ENCODE data around the gene TMEM217. TPM values are rescaled to one million over a fixed set of nuclear protein-coding genes. Genes with fewer than 3 reads are reported as not detected.

Gene TMEM217
- total and polyA plus RNA-seq, 2 of the 4 experiments (the other 2 are of a cell fraction): 1.4 to 3.5 TPM

DNA sequence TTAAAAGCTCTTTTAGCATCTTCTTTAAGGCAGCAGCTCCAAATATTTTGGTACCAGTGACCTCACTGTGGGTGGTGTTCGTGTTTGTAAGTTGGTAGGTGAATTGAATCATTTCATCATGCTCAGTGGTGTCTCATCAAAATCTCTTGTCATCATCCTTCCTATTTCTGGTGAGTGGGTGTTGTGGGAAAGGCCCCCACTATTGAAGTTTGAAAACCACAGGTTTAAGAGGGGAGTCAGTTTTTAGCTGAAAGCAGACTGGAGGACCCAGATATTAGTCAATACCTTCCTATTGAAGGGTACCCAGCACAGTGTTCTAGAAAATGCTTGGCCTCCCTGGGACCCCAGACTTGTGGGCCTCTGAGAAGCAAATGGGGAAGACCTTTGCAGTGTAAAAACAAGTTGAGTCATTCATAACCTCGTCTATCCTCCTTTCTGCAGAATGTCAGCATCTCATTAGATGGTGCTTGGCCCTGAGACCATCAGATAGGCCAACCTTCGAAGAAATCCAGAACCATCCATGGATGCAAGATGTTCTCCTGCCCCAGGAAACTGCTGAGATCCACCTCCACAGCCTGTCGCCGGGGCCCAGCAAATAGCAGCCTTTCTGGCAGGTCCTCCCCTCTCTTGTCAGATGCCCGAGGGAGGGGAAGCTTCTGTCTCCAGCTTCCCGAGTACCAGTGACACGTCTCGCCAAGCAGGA lies 84.3 kb downstream of the TMEM217 start:
- in situ Hi-C loops (cut with MboI; ENCODE audit: low sequenced_read_pairs) (loop anchor here (5.0 kb wide), 1 partner anchor 121 kb away; no protein-coding TSS in a partner anchor), dilution Hi-C loops (cut with HindIII; ENCODE audit: low sequenced_read_pairs, unreplicated experiment) (no loop called here), intact Hi-C loops (cut with micrococcal nuclease) (no loop called here)
- H3K18ac ChIP-seq (ENCODE audit: low read depth, low read length): no peak overlapping the region
- no peak for ATAC-seq (ENCODE audit: low read depth)
- H3K27ac ChIP-seq (ENCODE audit: insufficient read depth, low read length): no peak overlapping the region
- no peaks in the 10 kb centered on the region for H3K27me3 ChIP-seq (ENCODE audit: control insufficient read depth, insufficient read depth, low read length)
- no peak overlapping the region for H4K8ac ChIP-seq (ENCODE audit: low read depth in 2 of 2, low read length in 2 of 2)
- H2BK15ac ChIP-seq (ENCODE audit: low read depth, low read length): no peak overlapping the region
- peaks cover 16 to 38% of the 10 kb centered on the region in 2 experiments for H3K79me1 ChIP-seq (ENCODE audit: low read depth in 1 of 2, low read length in 2 of 2)
- H3K14ac ChIP-seq (replicated peaks; ENCODE audit: low read depth, low read length): no peak overlapping the region
- no peak overlapping the region for H2AK5ac ChIP-seq (ENCODE audit: low read depth, low read length)
- H3K36me3 ChIP-seq (ENCODE audit: control insufficient read depth, insufficient read depth, low read length): peaks cover 37% of the 10 kb centered on the region
- H3K4ac ChIP-seq (ENCODE audit: low read depth, low read length): no peak overlapping the region
- H2BK20ac ChIP-seq (ENCODE audit: low read depth, low read length): no peak overlapping the region
- H3K4me2 ChIP-seq (ENCODE audit: low read depth, low read length): no peak overlapping the region; the same call in 1 of the 2 replicates
- no peaks in the 10 kb centered on the region for H3K9me1 ChIP-seq (ENCODE audit: insufficient read depth, low read length)
- H2BK120ac ChIP-seq (ENCODE audit: low read depth, low read length): no peak overlapping the region
- no peak overlapping the region for H4K91ac ChIP-seq (ENCODE audit: insufficient read depth, low read depth, low read length)
- H3K4me3 ChIP-seq (ENCODE audit: insufficient read depth, low read depth, low read length): no peak overlapping the region
- no peak for DNase-seq
- WGBS, 2 experiments (ENCODE audit: extremely low coverage in 2 of 2, insufficient read length in 1 of 2): 68% methylated on average over 4 of the region's 9 CpGs; no CpG with 5 or more reads in 1 of the 2 experiments
- no peak overlapping the region for H2BK5ac ChIP-seq (ENCODE audit: low read depth, low read length, poor library complexity, severe bottlenecking)
- H3K23ac ChIP-seq (ENCODE audit: low read depth, low read length): no peak overlapping the region
- CTCF ChIA-PET: interaction anchor here (0.6 to 4.0 kb wide), 6 partner anchors 97 to 255 kb away, joined by 3 to 20 read pairs (median 5); no protein-coding TSS in a partner anchor
- peaks cover 43% of the 10 kb centered on the region for H4K20me1 ChIP-seq (ENCODE audit: insufficient read depth, low read length)
- POLR2A ChIA-PET (ENCODE audit: unreplicated experiment): no interaction called here
- H2AFZ ChIP-seq (replicated peaks; ENCODE audit: low read length, poor library complexity): no peak overlapping the region
- no peak overlapping the region for H4K5ac ChIP-seq (ENCODE audit: low read depth, low read length)
- H3K9me3 ChIP-seq (ENCODE audit: control insufficient read depth, insufficient read depth, low read length): no peaks in the 10 kb centered on the region
- BruUV-seq (replicated peaks): no TSS peak
- H3K4me1 ChIP-seq (ENCODE audit: control insufficient read depth, insufficient read depth, low read length): peaks cover 7% of the 10 kb centered on the region
- no peak overlapping the region for H3K56ac ChIP-seq (ENCODE audit: extremely low read depth, insufficient read depth, low read length)
- TF ChIP-seq MAFK (IDR thresholded peaks at IDR 0.05; ENCODE audit: low read depth, low read length): no peak
- no peak for TF ChIP-seq MAZ (IDR thresholded peaks at IDR 0.05; ENCODE audit: borderline replicate concordance, low read depth, low read length)
- TF ChIP-seq POLR2A (IDR thresholded peaks at IDR 0.05; ENCODE audit: low read depth, low read length): no peak
- TF ChIP-seq RFX5 (IDR thresholded peaks at IDR 0.05; ENCODE audit: low read depth, low read length): no peak
- H2AK9ac ChIP-seq (replicated peaks; ENCODE audit: low read depth, low read length, poor library complexity): no peak overlapping the region
- no peak overlapping the region for H3K9ac ChIP-seq (ENCODE audit: low read depth, low read length)

Measured in IMR-90 (cell line).